HepG2 (cell line): ENCODE data around the gene TBC1D10B. TPM values are rescaled to one million over a fixed set of nuclear protein-coding genes. Genes with fewer than 3 reads are reported as not detected.

Experiments
- ATF7-NPFF ChIP-seq: sonication (generic); formaldehyde crosslinking; IDR thresholded peaks from 2 replicates; pipeline ENCODE4 v1.8.1; 2023; ENCODE audit warnings: mild to moderate bottlenecking, low read depth, missing genetic modification reagents, moderate library complexity
- CCDC6 ChIP-seq: sonication (generic); formaldehyde crosslinking; IDR thresholded peaks from 2 replicates; pipeline ENCODE4 v1.8.1; 2022; ENCODE audit warnings: mild to moderate bottlenecking, missing genetic modification reagents, moderate library complexity
- CENPT ChIP-seq: sonication (generic); formaldehyde crosslinking; IDR thresholded peaks from 2 replicates; pipeline ENCODE4 v1.8.0; 2022; ENCODE audit warnings: low read depth, mild to moderate bottlenecking, moderate library complexity, missing genetic modification reagents
- HOXA9 ChIP-seq: sonication (generic); formaldehyde crosslinking; IDR thresholded peaks from 2 replicates; pipeline ENCODE4 v1.8.1; 2022; ENCODE audit warnings: missing genetic modification reagents, mild to moderate bottlenecking, moderate library complexity, borderline replicate concordance
- KDM5B ChIP-seq: sonication (generic); formaldehyde crosslinking; IDR thresholded peaks from 2 replicates; pipeline ENCODE4 v1.4.0; 2020; ENCODE audit warnings: missing genetic modification reagents, mild to moderate bottlenecking, borderline replicate concordance
- MAFF ChIP-seq: IDR thresholded peaks from 2 replicates; pipeline ENCODE4 v1.6.1; 2011; ENCODE audit warnings: low read depth, low read length, improper control_type of control experiment
- MED8 ChIP-seq: sonication (generic); formaldehyde crosslinking; IDR thresholded peaks from 2 replicates; pipeline ENCODE4 v1.8.1; 2023; ENCODE audit warnings: mild to moderate bottlenecking, missing genetic modification reagents; ENCODE audit not compliant: insufficient replicate concordance
- MTA1 ChIP-seq: sonication (generic); formaldehyde crosslinking; IDR thresholded peaks from 2 replicates; pipeline ENCODE4 v1.4.0; 2020; ENCODE audit warnings: missing genetic modification reagents, mild to moderate bottlenecking, borderline replicate concordance
- NCOA1 ChIP-seq: sonication (generic); formaldehyde crosslinking; IDR thresholded peaks from 2 replicates; pipeline ENCODE4 v1.9.0; 2021; ENCODE audit warnings: missing genetic modification reagents
- NPAS2 ChIP-seq: sonication (generic); formaldehyde crosslinking; IDR thresholded peaks from 2 replicates; pipeline ENCODE4 v1.8.0; 2022; ENCODE audit warnings: mild to moderate bottlenecking, missing genetic modification reagents, borderline replicate concordance
- ZNF18 ChIP-seq: sonication (generic); formaldehyde crosslinking; IDR thresholded peaks from 2 replicates; pipeline ENCODE4 v1.8.0; 2022; ENCODE audit warnings: mild to moderate bottlenecking, missing genetic modification reagents; ENCODE audit not compliant: insufficient replicate concordance
- ZNF362 ChIP-seq: sonication (generic); formaldehyde crosslinking; IDR thresholded peaks from 2 replicates; pipeline ENCODE4 v1.4.0; 2020; ENCODE audit warnings: missing genetic modification reagents, mild to moderate bottlenecking, borderline replicate concordance
- ZNF383 ChIP-seq: sonication (generic); formaldehyde crosslinking; IDR thresholded peaks from 2 replicates; pipeline ENCODE4 v1.4.0; 2020; ENCODE audit warnings: missing genetic modification reagents, mild to moderate bottlenecking, borderline replicate concordance
- ZNF546 ChIP-seq: sonication (generic); formaldehyde crosslinking; conservative IDR thresholded peaks from 2 replicates; pipeline ENCODE4 v1.8.1; 2023; ENCODE audit warnings: mild to moderate bottlenecking, missing genetic modification reagents
- ZNF639 ChIP-seq: conservative IDR thresholded peaks from 2 replicates; pipeline ENCODE4 v1.6.1; 2018; ENCODE audit warnings: missing genetic modification reagents
- ZNF678 ChIP-seq: sonication (generic); formaldehyde crosslinking; IDR thresholded peaks from 2 replicates; pipeline ENCODE4 v1.4.0; 2020; ENCODE audit warnings: mild to moderate bottlenecking, missing genetic modification reagents
- ZNF83 ChIP-seq: sonication (generic); formaldehyde crosslinking; IDR thresholded peaks from 2 replicates; pipeline ENCODE4 v1.4.0; 2020; ENCODE audit warnings: missing genetic modification reagents, mild to moderate bottlenecking, borderline replicate concordance
- polyA plus RNA-seq, 8 experiments: library from polyadenylated mRNA; depleted of rRNA in 3 of 8; stranded (reverse) in 7 of 8; unstranded in 1 of 8; fragments of >200 nt; fragmentation: Illumina TruSeq in 4 of 8; extraction: Trizol in 4 of 8; gene quantifications; 2 replicates each; pipeline versions ENCODE4 v1.2.1 to v1.2.3, GENCODE V29; 2011 to 2016; ENCODE audit warnings: low read depth in 4 of 8, missing spikeins in 1 of 8, mixed read lengths in 1 of 8; ENCODE audit not compliant: insufficient read depth in 1 of 8
- total RNA-seq, 5 experiments: library from RNA; depleted of rRNA; stranded (reverse); fragments of >200 nt; fragmentation: Illumina TruSeq; extraction: Trizol; gene quantifications; 2 replicates each; pipeline ENCODE4 v1.2.3, GENCODE V29; 2016; ENCODE audit warnings: low read depth in 1 of 5
- TF ChIP-seq, protein P1 (sequence below): sonication (generic); formaldehyde crosslinking; IDR thresholded peaks from 2 replicates; pipeline ENCODE4 v1.4.0; 2020; ENCODE audit warnings: mild to moderate bottlenecking, missing genetic modification reagents, borderline replicate concordance
- TF ChIP-seq, protein P2 (sequence below): IDR thresholded peaks from 2 replicates; pipeline ENCODE4 v1.6.1; 2016; ENCODE audit warnings: missing genetic modification reagents, missing compliant biosample characterization

The TBC1D10B gene
- total and polyA plus RNA-seq, 2 of the 13 experiments (the other 11 are each of a cell fraction or from before 2014, with no cell fraction given): 15.7 to 24.8 TPM

GRCh38 chr16:30407102-30407803 lies 37.0 kb upstream of the TBC1D10B start, which contains the start of gene ZNF771 (continued):
- TF ChIP-seq ZNF18 (CRISPR knock-in tag) (peak; percentile 68), NPAS2 (CRISPR knock-in tag) (no peak), MTA1 (CRISPR knock-in tag) (peak; percentile 79), KDM5B (CRISPR knock-in tag) (peak; percentile 98), MAFF (no peak), CENPT (CRISPR knock-in tag) (no peak), ZNF546 (CRISPR knock-in tag) (0 out of 2 replicates have a peak, but pooled peaks have one; percentile 22), ZNF83 (CRISPR knock-in tag) (peak; percentile 49), ZNF678 (CRISPR knock-in tag) (peak; percentile 95), HOXA9 (CRISPR knock-in tag) (no peak), ATF7-NPFF (CRISPR knock-in tag) (peak; percentile 84), MED8 (CRISPR knock-in tag) (peak; percentile 16), ZNF383 (CRISPR knock-in tag) (peak; percentile 67; the same call in 1 of the 2 replicates), ZNF639 (peak; percentile 71; the same call in 1 of the 2 replicates), NCOA1 (CRISPR knock-in tag) (peak; percentile 95), CCDC6 (CRISPR knock-in tag) (peak; percentile 90), ZNF362 (0 out of 2 replicates have a peak, but pooled peaks have one; percentile 43)
- TF ChIP-seq, protein P1, sequence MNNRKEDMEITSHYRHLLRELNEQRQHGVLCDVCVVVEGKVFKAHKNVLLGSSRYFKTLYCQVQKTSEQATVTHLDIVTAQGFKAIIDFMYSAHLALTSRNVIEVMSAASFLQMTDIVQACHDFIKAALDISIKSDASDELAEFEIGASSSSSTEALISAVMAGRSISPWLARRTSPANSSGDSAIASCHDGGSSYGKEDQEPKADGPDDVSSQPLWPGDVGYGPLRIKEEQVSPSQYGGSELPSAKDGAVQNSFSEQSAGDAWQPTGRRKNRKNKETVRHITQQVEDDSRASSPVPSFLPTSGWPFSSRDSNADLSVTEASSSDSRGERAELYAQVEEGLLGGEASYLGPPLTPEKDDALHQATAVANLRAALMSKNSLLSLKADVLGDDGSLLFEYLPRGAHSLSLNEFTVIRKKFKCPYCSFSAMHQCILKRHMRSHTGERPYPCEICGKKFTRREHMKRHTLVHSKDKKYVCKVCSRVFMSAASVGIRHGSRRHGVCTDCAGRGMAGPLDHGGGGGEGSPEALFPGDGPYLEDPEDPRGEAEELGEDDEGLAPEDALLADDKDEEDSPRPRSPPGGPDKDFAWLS: peak; percentile 47; the same call in 1 of the 2 replicates
- TF ChIP-seq, protein P2, sequence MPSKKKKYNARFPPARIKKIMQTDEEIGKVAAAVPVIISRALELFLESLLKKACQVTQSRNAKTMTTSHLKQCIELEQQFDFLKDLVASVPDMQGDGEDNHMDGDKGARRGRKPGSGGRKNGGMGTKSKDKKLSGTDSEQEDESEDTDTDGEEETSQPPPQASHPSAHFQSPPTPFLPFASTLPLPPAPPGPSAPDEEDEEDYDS: peak; percentile 85
